Osteocyte (in vitro differentiated cells): ENCODE data around the gene CREB3L1. TPM values are rescaled to one million over a fixed set of nuclear protein-coding genes. Genes with fewer than 3 reads are reported as not detected.

Experiments
- DNase-seq: peaks from one replicate; pipeline ENCODE4 v3.0.0; 2021; ENCODE audit warnings: mixed read lengths; ENCODE audit not compliant: unreplicated experiment; ENCODE audit errors: extremely low spot score
- H3K27ac Mint-ChIP-seq: one replicate; pipeline ENCODE4 v1.8.0; 2021; ENCODE audit warnings: mild to moderate bottlenecking, mixed read lengths; ENCODE audit not compliant: unreplicated experiment
- H3K27me3 Mint-ChIP-seq: one replicate; pipeline ENCODE4 v1.8.0; 2021; ENCODE audit warnings: mixed read lengths; ENCODE audit not compliant: unreplicated experiment
- H3K36me3 Mint-ChIP-seq: one replicate; pipeline ENCODE4 v1.8.0; 2021; ENCODE audit warnings: mixed read lengths; ENCODE audit not compliant: unreplicated experiment
- H3K4me1 Mint-ChIP-seq: one replicate; pipeline ENCODE4 v1.8.0; 2021; ENCODE audit warnings: mixed read lengths; ENCODE audit not compliant: unreplicated experiment
- H3K4me3 Mint-ChIP-seq: one replicate; pipeline ENCODE4 v1.8.0; 2021; ENCODE audit warnings: mild to moderate bottlenecking, moderate library complexity, mixed read lengths; ENCODE audit not compliant: unreplicated experiment
- H3K9me3 Mint-ChIP-seq: one replicate; pipeline ENCODE4 v1.8.0; 2021; ENCODE audit warnings: mixed read lengths; ENCODE audit not compliant: unreplicated experiment
- total RNA-seq: library from RNA; stranded (reverse); gene quantifications from 2 replicates; pipeline ENCODE4 v1.2.1, GENCODE V29; 2021
- TF ChIP-seq, protein P1 (sequence below): fragments of 200-600 bp; sonication (generic); IDR thresholded peaks from 2 replicates; pipeline ENCODE4 v1.5.0; 2021; ENCODE audit warnings: antibody characterized with exemption, mild to moderate bottlenecking, moderate library complexity

CREB3L1 gene
- total RNA-seq, 1 donor from 2014 or later = 77.0 TPM

DNA sequence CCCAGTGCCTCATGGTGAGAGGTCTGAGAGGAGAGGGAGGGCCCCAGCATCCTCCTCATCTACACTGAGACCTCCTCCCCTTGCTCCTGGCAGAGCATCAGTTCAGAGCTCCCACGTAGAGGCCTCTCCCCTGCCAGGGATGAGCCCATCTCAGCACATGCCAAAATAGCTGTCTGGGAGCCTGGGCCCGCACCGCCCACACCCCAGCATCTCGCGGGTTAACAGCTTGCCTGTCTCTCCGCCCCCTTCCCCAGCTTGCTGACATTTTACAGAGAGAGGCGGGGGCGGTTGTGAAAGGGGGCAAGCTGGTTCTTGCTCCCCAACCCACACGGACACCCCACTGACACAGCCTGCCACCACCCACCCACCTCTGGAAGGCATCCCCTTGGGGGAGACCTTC, 76.2 kb downstream of the CREB3L1 start:
- H3K4me1 Mint-ChIP-seq = peaks cover 29% of the 10 kb centered on the region
- H3K9me3 Mint-ChIP-seq = no peaks in the 10 kb centered on the region
- H3K4me3 Mint-ChIP-seq = no peak overlapping the region
- TF ChIP-seq, protein P1, sequence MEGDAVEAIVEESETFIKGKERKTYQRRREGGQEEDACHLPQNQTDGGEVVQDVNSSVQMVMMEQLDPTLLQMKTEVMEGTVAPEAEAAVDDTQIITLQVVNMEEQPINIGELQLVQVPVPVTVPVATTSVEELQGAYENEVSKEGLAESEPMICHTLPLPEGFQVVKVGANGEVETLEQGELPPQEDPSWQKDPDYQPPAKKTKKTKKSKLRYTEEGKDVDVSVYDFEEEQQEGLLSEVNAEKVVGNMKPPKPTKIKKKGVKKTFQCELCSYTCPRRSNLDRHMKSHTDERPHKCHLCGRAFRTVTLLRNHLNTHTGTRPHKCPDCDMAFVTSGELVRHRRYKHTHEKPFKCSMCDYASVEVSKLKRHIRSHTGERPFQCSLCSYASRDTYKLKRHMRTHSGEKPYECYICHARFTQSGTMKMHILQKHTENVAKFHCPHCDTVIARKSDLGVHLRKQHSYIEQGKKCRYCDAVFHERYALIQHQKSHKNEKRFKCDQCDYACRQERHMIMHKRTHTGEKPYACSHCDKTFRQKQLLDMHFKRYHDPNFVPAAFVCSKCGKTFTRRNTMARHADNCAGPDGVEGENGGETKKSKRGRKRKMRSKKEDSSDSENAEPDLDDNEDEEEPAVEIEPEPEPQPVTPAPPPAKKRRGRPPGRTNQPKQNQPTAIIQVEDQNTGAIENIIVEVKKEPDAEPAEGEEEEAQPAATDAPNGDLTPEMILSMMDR = no peak
- H3K27ac Mint-ChIP-seq = no peak overlapping the region
- no peaks in the 10 kb centered on the region for H3K27me3 Mint-ChIP-seq
- H3K36me3 Mint-ChIP-seq = peaks cover 7% of the 10 kb centered on the region
- DNase-seq = no peak

DNA sequence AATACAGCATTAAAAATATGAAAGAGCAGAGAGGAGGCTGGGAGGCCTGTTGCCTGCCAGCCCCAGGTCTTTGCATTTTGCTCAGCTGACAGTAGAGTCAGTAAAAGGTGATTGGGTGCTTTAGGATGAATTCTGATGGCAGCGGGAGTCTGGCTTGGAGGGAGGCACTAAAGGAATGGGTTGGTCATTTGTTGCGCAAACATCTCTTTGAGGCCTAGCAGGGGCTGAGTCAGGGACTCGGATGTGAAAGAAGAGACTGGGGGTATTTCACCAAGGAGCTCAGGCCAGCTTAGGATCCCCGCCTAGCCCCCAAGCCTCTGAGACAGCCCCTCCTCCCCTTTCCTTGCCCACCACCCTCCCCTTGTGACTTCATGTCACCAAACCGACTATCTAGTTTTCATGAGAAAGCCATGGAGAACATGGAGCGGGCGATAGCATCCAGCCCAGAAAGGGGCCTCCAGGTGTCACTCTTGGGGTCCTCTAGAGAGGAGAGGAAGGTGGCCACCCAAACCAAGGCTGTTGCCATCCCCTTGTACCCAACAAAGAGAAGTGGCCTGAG, 79.5 kb downstream of the CREB3L1 start:
- Mint-ChIP-seq H3K27me3 (no peaks in the 10 kb centered on the region), H3K4me1 (peaks cover 23% of the 10 kb centered on the region), H3K36me3 (peaks cover 7% of the 10 kb centered on the region), H3K27ac (no peak overlapping the region), H3K4me3 (no peak overlapping the region), H3K9me3 (no peaks in the 10 kb centered on the region)
- no peak for DNase-seq
- TF ChIP-seq, protein P1 = no peak

DNA sequence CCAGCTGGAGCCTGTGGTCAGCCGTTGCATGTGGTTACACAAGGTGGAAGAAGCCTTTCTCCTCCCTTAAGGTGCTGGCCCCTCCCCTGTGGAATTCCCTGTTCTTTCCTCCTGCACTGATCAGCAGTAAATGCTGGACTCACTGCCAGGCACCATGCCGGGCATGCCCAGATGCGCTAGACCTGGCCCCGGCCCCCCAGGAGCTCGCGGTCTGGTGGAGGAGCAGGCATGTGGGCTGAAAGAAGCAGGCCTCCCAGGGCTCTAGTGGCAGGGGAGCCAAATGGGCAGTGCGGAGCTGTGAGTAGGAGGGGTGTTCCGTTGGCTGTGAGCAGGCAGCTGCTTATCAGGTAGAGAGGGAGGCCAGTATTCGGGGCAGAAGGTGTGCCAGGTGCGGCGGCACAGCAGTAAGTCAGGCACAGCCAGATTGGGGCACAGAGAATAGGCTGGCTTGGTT, 80.0 kb downstream of the CREB3L1 start:
- Mint-ChIP-seq H3K4me1 (peaks cover 26% of the 10 kb centered on the region), H3K4me3 (no peak overlapping the region), H3K9me3 (no peaks in the 10 kb centered on the region), H3K27me3 (no peaks in the 10 kb centered on the region), H3K36me3 (peaks cover 7% of the 10 kb centered on the region), H3K27ac (no peak overlapping the region)
- TF ChIP-seq, protein P1 = no peak
- no peak for DNase-seq

DNA sequence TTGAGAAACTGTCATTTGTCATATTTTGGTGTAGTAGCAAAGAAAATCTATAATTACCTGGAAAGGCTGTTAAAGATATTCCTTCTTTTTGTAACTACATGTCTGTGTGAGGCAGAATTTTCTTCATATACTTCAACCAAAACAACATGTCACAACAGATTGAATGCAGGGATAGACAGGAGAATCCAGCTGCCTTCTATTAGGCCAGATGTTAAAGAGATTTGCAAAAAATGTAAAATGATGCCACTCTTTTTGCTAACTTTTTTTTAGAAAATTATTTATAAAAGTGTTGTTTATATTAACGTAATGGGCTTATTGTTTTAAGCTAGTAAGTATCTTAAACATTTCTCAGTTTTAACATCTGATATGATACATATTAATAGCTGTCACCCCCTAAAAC, 82.5 kb downstream of the CREB3L1 start:
- peaks cover 7% of the 10 kb centered on the region for H3K36me3 Mint-ChIP-seq
- TF ChIP-seq, protein P1 = no peak
- DNase-seq = no peak
- H3K27ac Mint-ChIP-seq = peak overlapping the region; percentile 97
- H3K9me3 Mint-ChIP-seq = no peaks in the 10 kb centered on the region
- H3K4me1 Mint-ChIP-seq = peaks cover 39% of the 10 kb centered on the region
- no peaks in the 10 kb centered on the region for H3K27me3 Mint-ChIP-seq
- no peak overlapping the region for H3K4me3 Mint-ChIP-seq

DNA sequence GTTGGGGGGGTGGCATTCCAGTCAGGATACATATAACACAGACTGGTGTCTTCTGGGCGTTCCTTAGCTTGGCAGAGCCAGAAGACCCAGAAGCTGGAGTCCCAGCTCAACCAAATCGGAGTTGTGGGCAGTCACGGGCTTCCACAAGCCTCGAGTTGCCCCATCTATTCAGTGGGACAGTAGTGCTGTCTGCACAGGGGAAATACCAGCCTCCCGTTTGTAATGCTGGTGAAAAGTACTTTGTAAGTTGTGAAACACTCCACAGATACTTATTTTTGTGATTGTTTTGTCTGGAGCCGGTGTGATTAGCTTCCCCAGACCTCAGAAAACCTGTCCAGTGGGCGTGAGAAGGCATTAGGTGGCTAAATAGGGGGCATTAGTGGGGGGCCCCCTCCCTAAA, 83.4 kb downstream of the CREB3L1 start:
- Mint-ChIP-seq H3K27me3 (no peaks in the 10 kb centered on the region), H3K4me1 (peaks cover 45% of the 10 kb centered on the region), H3K27ac (peak overlapping the region; percentile 97), H3K4me3 (peak overlapping the region; percentile 70), H3K36me3 (peaks cover 7% of the 10 kb centered on the region), H3K9me3 (no peaks in the 10 kb centered on the region)
- TF ChIP-seq, protein P1 = no peak
- DNase-seq = no peak
